Cerebellar cortex (tissue), 1 donor: ENCODE measurements around the gene CRYZL1.

ENCODE experiments used
- DNase-seq: peaks from one replicate; pipeline ENCODE4 v3.0.0-alpha.2; 2015; ENCODE audit warnings: low spot score

CRYZL1 gene

DNA sequence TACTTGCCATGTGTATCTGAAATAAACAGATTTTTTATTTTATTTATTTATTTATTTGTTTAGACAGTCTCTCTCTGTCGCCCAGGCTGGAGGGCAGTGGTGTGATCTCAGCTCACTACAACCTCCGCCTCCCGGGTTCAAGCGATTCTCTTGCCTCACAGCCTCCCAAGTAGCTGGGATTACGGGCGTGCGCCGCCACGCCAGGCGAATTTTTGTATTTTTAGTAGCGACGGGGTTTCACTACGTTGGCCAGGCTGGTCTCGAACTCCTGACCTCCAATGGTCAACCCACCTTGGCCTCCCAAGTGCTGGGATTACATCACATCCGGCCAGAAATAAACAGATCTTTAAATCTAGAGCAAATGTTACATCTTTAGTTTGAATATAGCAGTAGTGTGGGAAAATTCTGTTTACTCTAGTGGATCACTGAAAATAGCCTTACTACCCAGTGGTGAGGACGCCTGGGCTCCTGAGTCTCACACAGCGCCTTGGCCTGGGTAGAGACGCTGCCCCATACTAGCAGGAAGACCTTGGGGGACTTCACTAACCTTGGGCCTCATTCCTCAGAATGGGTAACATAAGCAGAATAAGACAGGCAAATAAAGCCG lies 100.3 kb downstream of the CRYZL1 start:
- no peak for DNase-seq

DNA sequence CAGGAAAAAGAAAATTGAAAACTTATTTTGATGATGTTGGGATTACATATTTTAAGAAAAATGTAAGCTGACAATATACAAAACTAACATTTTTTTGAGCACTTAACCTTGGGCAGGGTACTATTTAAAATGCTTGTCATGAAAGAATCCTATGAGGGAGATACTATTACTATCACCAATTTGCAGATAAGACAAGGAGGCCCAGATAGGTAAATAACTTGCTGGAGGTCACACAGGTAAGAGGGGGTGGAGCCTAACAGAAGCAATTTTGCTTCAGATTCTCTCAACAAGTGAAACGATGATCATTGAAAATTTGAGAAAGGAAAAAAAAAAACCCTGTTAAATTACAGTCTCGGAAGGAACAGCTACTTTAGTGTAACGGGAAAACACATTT lies 100.8 kb downstream of the CRYZL1 start:
- no peak for DNase-seq

DNA sequence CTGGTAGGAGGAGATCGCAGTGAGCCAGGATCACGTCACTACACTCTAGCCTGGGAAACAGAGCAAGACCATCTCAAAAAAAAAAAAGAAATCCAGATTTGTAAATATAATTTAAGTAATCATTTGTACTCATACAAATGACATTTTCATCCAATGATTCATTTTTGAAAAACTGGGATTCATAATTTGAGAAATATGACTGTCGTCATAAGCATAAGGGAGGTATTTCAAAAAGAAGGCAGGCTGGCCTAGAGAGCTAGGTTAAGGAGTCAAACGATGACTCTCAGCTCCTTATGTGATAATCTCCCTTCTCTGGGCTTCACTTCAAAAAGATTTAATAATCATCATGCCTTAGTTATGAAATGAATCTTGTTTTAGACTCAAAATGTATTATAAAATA lies 101.9 kb downstream of the CRYZL1 start:
- no peak for DNase-seq
